HG03064 (cell line): Measurements from ENCODE around the gene NUP62CL.
"Not testable (repeated sequence)": the region's sequence is repeated elsewhere in the genome, so short reads cannot be mapped to it uniquely, and the experiment has no call there.

Experiments used
- ATAC-seq: cut with Tn5 transposase; IDR thresholded peaks from one replicate; pipeline ENCODE4 v1.9.1; 2021; ENCODE audit warnings: low read depth; ENCODE audit not compliant: unreplicated experiment

Gene NUP62CL, protein sequence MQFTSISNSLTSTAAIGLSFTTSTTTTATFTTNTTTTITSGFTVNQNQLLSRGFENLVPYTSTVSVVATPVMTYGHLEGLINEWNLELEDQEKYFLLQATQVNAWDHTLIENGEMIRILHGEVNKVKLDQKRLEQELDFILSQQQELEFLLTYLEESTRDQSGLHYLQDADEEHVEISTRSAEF

DNA sequence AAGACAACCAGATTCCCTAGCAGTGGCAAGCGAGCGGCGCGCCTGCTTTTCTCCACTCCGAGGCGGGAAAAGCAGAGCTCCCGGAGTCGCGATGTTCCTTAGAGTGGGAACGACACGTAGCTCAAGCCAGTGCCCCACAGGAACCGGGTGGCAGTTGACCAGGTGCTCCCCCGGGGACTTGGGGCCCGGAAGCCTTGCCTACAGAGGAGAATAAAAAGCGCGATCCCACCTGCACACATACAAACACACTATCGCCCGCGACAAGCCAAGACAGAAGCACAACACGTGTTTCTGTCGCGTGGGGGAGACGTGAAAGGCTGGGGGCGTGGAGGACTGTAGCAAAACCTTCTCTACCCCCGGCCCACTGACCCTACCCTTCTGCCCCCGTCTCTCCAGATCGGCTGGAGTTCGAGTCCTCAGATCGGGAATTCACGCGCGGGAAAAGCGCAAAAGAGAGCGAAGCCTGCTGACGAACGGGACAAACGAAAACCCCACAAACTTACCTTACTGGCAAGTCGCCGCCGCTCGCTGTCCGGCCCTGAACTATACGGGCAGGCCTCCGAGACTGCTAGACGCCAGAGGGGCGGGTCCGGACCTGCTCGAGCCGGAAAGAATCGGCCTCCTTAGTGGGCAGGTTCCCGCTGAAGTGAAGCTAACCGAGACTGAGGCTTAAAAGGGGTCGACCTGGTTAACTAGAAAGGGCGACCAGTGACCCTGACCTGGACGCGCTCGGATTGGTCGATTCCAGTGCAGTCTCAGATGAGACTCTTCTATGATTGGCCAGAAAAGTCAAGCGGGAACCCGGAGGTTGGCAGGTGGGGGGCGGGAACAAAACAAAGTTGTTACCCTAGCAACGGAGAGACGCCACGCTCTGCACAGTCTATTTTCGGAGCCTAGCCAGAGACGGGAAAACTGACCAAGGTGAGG lies at the start of gene NUP62CL, which contains the start of gene DNAAF6:
TSS of gene NUP62CL (minus strand) at position 664 of the 927 bp plus-strand sequence. CDS start 31,287 bp downstream, outside the sequence.
TSS of gene DNAAF6 (plus strand) at position 842 of the 927 bp plus-strand sequence. CDS start 6,265 bp downstream, outside the sequence.
- ATAC-seq, result peak; percentile 90

DNA sequence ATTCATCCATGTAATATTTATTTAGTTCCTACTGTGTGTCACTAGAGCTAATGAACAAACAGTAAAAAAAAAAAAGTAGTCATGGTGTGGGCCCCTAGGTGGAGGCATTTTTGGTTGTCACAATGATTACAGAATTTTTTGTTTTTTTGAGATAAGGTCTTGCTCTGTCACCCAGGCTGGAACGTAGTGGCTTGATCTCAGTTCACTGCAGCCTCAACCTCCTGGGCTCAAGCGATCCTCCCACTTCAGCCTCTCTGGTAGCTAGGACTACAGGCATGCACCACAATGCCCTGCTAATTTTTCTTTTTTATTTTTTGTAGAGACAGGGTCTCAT lies 22.2 kb upstream of the NUP62CL start:
- no peak for ATAC-seq

DNA sequence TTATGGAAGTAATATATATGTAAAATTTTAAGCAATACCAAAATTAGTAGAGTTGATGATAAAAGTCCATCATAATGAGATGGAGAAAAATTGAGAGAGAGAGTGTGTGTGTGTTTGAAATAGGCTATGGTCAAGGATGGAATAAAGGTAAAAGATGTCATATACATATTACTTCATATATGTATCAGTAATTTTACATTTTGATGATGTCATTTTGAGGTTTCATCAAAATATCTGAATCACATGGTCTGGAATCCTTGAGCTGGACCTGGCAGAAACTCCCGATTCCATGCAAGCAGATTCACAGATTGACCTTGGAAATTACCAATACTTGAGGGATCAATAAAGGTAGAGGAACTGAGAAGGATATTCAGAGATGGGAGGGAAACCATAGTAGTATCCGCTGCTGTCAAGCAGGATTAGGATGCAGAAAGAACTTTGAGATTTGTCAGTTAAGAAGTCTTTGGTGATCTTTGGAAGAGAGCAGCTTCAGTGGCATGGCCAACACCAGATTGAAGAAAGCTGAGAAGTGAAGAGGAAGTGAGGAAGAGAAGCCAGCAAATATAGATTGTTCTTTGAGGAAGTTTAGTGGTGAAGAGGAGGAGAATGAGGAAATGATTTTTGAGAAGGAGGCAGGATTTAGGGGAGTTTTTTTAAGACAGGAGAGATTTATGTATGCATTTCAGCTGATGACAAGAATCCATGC lies 21.7 kb upstream of the NUP62CL start:
- ATAC-seq, result no peak

DNA sequence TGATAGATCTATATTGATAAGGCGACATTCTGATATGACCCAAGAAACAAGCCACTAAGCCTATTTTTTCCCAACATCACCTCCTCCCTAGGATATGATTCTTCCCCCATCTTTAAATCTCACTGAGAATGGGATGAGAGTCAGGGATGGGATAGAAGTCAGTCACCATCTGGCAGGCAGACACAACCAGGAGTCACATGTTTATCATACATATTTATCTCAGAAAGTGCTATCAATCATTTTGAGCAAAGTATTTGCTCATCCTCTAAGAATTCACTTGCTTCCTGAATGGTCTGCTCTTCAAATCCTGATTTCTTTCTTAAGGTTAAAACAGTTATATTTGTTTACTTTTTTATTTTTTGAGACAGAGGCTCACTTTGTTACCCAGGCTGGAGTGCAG lies 20.5 kb upstream of the NUP62CL start:
- ATAC-seq, result no peak

DNA sequence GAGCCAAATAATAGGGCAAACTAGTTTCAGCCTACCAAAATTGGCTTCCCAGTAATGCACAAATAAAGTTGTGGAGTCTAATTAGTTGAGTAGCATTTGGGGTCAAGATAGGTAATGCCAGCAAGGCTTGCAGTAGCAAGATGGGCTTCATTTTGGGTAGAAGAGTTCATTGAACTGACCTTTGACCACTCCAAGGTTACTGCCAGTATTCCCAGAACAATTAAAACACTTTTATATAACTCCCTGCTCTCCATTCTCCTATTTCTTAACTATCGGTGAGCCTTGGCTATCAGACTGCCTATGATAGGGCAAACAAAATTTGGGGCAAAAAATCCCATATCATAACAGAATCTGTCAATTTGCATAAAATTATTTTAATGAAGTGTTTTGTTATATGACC lies 7.2 kb upstream of the NUP62CL start:
- ATAC-seq, result no peak

DNA sequence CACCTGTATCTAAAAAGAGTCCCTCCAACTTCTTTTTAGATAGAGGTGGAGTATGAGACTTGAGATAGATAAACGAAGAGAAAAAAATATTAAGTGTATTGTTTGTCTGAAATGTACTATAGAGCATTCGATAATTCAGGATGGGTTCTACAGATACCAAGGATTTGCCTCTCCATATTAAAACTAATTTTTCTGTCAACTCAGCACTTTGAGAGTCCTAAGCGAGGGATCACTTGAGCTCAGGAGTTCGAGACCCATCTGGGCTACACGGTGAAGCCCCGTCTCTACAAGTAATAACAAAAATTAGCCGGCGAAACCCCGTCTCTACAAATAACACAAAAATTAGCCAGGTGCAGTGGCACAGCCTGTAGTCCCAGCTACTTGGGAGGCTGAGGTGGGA lies 1.7 kb upstream of the NUP62CL start:
- ATAC-seq, result no peak

DNA sequence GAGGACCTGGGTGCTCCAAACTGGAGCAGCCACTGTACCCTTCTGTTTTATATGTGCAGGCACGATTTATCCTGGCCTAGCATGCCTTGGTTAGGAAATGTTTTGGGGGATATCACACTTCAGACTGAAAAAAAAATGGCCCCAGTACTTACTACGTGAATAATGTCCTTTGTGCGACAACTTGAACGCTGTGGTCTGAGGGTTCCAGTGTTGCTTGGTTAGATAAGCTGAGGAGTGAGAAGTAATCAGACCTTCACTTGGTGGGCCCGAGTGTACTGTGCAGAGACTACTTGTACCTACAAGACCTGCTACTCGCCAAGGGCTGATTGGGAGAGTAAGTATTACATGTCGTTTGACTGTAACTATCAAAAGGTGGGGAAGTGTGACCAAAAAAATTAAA lies 856 bp upstream of the NUP62CL start:
- no peak for ATAC-seq

DNA sequence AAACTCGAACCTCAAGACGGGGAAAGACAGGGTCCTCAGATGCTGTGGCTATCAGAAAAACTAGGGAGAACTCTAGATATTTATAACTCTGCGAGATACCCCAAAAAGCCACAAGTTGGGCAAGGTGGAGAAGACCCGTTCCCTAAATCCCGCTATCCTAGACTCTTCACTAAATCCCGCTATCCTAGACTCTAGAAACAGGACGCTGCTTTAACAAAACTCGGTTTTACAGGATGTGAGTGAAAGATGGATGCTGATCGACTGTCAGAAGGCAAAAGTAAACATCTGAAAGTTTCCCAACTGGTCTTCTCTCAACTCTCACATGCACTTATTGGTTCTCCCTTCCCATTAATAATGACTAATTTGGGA lies 448 bp upstream of the NUP62CL start:
- no peak for ATAC-seq

DNA sequence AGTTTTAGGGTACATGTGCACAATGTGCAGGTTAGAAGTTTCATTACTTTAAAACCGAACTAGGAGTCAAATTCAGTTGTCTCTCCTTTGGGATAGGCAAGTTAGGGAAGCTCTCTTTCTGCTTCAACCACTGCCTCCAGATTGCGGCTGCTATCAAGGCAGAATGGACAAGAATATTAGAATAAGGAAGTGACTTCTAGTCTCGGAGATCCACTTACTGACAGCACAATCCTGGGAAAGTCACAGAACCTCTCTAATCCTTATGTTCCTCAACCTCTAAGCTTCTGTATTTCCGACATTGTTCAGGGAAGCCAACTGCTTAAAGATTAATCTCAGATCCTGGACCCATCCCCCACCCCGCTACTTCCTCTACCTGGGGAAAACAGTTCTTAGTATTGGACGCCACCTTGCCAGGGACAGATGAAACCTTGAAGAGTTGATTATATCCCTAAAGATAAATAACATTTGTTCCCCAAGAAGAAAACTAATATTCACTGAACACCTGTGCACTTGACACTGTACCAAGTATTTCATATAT lies 2.1 kb downstream of the NUP62CL start:
- no peak for ATAC-seq

DNA sequence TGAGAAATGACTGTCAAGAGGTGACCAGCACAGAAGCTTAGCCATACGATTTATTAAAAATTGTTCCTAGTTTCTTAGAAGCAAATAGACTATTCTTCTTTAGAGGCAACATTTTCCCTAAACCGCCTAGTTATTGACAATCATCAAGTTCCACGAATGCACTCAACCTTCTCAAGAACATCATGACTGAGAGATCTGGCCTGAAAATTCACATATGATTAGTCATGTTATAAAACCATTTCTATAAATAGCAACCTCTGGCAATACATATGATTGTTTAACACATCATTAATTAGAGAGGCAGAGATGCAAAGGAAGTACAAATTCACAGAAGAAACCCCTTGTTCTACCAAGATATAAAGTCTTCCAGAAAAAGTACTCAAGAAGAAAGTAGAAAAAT lies 6.7 kb downstream of the NUP62CL start:
- ATAC-seq, result no peak

DNA sequence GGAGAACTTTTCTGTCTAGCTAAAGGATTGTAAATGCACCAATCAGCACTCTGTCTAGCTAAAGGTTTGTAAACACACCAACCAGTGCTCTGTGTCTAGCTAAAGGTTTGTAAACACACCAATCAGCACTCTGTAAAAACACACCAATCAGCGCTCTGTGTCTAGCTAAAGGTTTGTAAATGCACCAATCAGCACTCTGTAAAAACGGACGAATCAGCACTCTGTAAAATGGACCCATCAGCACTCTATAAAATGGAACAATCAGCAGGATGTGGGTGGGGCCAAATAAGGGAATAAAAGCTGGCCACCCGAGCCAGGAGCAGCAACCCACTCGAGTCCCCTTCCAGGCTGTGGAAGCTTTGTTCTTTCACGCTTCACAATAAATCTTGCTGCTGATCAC lies 8.2 kb downstream of the NUP62CL start:
- ATAC-seq, result not testable (repeated sequence)

DNA sequence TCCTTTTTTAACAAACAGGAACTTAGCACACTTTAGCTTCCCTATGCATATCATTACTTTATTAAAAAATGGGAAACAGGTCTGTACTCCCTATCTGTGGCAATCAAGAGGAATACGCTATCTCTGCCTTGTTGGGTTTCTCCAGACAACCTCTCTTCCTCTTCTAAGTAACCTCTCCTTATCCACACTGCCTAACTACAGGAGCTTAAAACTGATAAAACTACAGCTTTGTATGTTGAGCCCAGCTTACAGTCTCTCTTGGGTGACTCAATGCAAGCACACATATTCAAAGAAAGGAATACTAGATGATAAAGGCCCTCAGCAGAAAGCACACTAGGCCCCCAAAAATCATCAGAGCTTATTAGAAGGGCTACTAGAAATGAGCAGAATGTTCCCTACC lies 8.9 kb downstream of the NUP62CL start:
- no peak for ATAC-seq

DNA sequence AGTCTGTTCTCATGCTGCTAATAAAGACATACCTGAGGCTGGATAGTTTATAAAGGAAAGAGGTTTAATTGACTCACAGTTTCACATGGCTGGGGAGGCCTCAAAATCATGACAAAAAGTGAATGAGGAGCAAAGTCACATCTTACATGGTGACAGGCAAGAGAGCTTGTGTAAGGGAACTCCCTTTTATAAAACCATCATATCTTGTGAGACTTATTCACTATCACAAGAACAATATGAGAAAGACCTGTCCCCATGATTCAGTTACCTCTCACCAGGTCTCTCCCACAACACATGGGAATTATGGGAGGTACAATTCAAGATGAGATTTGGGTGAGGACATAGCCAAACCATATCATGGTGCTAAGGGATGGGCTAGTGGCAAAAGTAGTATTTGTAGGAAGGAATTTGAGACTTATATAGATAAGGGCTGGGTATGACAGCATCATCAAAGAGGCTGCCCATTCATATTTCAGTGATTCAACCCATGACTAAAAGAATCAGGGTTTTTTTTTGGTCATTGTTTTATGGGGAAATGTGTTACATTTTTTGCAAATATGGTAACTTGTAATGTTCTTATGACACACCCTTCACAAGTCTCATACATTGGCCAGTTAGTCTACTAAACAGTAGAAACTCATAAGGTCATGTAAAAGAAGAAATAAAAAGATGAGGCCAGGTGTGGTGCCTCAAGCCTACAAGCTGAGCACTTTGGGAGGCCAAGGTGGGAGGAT lies 34.7 kb downstream of the NUP62CL start:
- ATAC-seq, result no peak

DNA sequence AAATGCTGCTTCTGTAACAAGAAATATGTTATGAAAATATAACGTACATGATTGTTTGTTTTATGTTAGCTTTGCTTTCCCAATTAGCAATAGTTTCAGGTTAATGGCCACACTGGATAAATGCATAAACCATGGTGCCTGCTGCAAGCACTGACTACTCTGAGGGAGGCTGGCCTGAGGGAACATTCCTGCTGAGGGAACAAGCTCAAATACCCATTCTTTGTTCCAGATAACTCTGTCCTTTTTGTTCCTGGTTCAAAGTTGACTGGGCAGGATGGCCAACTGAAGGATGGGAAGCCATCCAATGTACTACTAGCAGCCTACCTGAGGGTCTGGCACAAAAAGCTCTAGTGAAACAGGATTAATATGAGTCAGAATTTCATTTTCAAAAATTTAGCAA lies 37.5 kb downstream of the NUP62CL start:
- ATAC-seq, result no peak

DNA sequence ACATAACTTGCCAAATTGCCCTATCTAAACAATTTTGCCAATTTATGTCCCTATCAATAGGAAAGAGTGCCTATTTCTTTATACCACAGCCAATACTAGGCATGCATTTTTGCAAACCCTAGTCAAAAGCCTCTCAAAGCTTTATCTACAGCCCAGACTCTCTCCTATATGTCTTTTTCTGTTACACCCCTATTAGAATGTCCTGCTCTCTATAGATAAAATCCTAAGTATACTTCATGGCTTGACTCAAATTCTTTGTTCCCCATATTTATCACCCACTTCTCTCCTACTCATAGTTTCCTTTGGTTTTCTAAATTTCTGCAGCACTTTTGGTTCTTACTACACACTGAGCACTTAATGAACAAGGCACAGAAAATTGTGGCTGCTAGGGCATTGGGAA lies 38.0 kb downstream of the NUP62CL start:
- no peak for ATAC-seq

DNA sequence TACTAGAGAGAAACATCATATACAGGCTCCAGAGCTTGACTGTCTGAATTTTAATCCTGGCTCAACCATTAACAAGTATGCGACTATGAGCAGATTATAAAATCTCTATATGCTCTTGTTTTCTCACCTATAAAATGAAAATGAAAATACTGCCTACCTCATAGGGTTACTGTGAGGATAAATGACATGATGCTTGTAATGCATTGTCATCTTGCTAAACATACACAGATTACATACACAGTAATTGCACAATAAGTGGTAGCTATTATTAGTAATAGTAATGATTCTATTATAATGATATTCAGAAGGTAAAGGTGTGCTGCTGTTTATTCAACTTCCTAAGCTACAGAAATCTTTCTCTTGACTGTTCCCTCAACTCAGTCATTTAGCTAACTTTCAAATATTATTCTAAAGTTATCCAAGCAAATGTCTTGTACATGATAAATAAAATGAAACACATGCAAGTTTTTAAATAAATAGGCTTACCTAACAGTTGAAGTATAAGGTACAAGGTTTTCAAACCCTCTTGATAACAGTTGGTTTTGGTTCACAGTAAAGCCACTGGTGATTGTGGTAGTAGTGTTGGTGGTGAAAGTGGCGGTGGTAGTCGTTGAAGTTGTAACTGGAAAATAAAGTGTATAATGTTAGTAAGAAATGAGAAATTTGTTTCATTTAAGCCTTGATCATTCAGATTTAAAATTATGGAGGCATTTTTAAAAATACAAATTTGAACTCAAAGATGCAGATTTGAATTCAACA lies 38.9 kb downstream of the NUP62CL start:
- no peak for ATAC-seq

DNA sequence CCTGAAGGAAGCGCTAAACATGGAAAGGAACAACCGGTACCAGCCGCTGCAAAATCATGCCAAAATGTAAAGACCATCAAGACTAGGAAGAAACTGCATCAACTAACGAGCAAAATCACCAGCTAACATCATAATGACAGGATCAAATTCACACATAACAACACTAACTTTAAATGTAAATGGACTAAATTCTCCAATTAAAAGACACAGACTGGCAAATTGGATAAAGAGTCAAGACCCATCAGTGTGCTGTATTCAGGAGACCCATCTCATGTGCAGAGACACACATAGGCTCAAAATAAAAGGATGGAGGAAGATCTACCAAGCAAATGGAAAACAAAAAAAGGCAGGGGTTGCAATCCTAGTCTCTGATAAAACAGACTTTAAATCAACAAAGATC lies 48.6 kb downstream of the NUP62CL start:
- not testable (repeated sequence) for ATAC-seq

DNA sequence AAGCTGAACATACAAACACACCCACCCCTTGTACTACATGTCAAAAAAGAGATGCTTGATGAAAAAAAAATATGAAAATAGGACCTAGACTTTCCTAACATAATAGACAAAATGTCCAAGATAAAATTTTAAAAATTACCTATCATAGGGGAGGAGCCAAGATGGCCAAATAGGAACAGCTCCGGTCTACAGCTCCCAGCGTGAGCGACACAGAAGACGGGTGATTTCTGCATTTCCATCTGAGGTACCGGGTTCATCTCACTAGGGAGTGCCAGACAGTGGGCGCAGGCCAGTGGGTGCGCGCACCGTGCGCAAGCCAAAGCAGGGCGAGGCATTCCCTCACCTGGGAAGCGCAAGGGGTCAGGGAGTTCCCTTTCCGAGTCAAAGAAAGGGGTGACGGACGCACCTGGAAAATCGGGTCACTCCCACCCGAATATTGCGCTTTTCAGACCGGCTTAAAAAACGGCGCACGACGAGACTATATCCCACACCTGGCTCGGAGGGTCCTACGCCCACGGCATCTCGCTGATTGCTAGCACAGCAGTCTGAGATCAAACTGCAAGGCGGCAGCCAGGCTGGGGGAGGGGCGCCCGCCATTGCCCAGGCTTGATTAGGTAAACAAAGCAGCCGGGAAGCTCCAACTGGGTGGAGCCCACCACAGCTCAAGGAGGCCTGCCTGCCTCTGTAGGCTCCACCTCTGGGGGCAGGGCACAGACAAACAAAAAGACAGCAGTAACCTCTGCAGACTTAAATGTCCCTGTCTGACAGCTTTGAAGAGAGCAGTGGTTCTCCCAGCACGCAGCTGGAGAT lies 50.4 kb downstream of the NUP62CL start:
- not testable (repeated sequence) for ATAC-seq
